ENCODE results near the gene ZNF521.

ZNF521 gene

DNA sequence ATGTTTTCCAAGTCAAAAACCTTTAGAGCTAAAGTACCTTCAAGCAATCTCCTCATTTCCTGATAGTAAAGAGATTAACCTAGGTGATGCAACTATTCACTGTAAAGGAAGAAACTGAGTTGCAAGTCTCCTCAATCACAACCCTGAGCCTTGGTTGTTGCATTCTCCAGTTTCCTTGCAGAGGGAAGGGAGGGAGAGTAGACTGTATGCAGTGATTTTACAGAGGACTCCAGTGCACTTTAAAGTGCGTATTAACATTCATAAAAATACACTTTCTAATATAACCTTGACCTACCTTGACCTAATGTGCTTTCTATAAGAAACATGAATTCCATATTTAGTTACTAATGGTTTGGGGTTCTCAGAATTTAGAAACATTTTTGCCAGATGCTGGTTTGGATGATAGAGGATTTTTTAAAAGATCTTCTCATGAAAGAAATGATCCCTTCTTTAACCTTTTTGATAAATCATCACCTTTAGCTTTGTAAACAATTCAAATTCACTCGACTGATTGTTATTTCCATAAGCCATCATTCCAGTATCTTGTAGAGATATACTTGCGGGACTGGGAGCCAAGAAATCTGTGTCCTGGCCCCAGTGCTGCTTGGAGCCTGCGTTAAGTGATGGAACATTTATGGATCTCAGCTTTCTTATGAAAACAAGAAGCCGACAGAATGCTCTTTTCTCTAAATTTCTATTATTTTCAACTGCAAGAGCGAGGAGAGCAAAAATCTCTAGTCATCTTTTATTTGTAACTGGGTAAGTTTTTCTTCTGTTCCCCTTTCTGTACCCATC is 228.3 kb downstream of the ZNF521 start:
- DNase-seq (ENCODE audit: low read depth) = no peak

DNA sequence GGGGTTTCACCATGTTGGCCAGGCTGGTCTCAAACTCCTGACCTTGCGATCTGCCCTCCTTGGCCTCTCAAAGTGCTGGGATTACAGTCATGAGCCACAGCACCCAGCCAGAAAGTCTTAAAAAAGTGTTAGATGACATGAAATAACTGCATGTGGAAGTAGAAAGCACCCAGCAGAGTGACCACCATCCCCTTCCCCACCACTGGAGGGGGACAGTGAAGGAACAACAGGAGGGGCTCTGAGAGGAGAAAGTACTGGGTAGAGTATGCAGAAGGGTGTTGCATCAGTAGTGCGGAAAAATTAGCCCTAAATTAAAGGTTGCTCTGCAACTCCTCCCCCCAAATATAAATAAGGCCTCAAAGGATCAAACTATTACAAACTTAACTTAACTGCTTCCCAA is 230.5 kb downstream of the ZNF521 start:
- no peak for DNase-seq (ENCODE audit: low read depth)

DNA sequence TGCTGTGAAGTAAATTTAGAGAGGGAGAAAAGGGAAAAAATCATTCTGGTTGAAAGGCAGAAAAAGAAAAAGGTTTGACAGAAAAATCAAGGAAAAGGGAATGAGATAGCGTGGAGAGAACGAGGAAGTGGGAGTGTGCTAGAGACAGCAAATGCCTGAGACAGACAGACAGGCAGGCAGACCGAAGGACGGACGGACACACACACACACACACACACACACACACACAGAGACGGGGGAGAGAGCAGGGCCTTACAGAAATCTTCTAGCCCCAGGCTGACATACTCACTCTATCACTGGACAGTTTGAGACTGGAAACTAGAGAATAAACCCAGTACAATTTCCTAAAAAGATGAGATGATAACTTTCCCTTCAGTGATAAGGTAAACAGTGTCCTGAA is 238.4 kb downstream of the ZNF521 start:
- no peak for DNase-seq (ENCODE audit: low read depth)

GRCh38 chr18:25112821-25113434 is 239.0 kb downstream of the ZNF521 start:
- no peak for DNase-seq (ENCODE audit: low read depth)

- DNase-seq (ENCODE audit: low read depth) = no peak
Observed at GRCh38 chr18:25111377-25112288, 240.3 kb downstream of the ZNF521 start.

DNA sequence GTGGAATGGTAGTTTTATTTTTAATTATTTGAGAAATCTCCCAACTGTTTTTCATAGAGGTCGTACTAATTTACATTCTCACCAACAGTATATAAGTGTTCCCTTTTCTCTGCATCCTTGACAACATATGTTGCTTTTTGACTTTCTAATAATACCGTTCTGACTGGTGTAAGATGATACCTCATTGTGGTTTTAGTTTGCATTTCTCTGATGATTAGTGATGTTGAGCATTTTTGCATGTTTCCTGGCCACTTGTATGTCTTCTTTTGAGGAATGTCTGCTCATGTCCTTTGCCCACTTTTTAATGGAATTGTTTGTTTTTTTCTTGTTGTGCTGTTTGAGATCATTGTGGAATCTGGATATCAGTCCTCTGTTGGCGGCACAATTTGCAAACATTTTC is 242.5 kb downstream of the ZNF521 start:
- DNase-seq (ENCODE audit: low read depth) = no peak

DNA sequence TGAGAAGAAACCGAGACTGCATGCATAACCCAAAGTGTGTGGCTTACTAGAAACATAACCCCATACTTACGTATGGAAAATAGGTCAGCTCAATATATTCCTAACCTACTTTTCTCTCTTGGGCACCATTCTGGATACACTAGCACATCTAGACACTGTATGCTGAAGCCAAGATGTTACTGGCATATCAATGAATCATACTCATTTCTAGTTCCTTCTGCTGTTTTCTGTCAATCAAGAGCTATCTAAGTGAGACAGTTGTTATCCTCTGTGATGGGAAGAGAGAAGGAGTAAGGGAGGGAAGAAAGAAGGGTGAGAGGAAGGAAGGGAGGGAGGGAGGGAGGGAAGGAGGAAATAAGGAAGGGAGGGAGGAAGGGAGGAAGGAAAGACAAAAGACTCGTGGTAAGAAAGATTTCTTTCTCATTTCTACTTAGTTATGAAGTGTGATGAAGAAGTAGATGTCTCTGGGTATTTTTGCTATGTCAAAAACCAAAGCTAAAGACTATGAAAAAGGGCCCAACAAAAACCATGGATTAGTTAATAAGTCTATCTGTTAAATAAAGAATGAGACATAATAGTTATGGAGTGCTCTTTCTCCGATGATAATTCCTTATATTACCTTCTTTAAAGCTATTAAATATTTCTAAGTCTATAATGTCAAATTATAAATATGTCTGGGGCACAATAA is 248.4 kb downstream of the ZNF521 start:
- DNase-seq (ENCODE audit: low read depth) = no peak

DNA sequence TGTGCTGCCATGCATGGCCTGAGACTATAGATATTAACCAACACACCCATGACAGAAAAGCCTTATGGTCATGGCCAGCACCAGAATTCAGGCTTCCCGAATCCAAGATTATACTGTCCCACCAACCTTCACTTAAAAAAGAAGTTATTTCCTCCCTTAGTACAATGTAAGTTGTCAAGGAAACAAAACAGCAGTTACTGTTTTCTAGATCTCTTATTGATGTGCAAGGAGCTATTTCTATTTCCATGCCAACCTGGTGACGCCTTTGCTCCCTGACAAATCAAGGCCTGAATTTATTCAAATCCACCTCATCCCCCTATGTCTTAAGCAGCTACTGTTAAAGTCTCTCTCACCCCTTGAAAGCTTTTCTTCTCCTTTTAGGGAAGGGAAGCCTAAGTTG is 249.3 kb downstream of the ZNF521 start:
- DNase-seq (ENCODE audit: low read depth) = no peak

GRCh38 chr18:25100418-25100817 is 251.5 kb downstream of the ZNF521 start:
- DNase-seq (ENCODE audit: low read depth) = no peak

DNA sequence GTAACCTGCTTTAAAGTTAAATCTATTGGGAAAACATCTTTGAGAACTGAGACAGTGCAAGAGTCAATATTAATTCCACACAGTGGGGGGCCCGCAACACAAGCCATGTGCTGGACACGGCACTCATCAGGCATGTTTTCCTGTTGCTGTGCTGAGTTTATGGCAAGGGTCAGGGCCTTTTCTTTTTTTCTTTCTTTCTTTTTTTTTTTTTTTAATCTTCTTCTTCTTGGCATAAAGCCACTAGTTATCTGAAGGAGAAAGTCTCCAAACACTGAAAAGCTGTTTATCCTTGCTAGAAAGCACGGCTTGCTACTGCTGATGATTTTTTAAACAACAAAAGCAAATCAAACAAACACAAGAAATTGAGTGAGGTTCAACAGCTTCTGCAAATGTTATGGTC is 252.1 kb downstream of the ZNF521 start:
- no peak for DNase-seq (ENCODE audit: low read depth)

- no peak for DNase-seq (ENCODE audit: low read depth)
Observed at GRCh38 chr18:25097569-25098056, 254.4 kb downstream of the ZNF521 start.

- DNase-seq (ENCODE audit: low read depth) = no peak
Observed at GRCh38 chr18:25097057-25097456, 254.9 kb downstream of the ZNF521 start.

- no peak for DNase-seq (ENCODE audit: low read depth)
Observed at GRCh38 chr18:25093141-25093540, 258.8 kb downstream of the ZNF521 start.

GRCh38 chr18:25089470-25089869 is 262.5 kb downstream of the ZNF521 start:
- DNase-seq (ENCODE audit: low read depth) = no peak

DNA sequence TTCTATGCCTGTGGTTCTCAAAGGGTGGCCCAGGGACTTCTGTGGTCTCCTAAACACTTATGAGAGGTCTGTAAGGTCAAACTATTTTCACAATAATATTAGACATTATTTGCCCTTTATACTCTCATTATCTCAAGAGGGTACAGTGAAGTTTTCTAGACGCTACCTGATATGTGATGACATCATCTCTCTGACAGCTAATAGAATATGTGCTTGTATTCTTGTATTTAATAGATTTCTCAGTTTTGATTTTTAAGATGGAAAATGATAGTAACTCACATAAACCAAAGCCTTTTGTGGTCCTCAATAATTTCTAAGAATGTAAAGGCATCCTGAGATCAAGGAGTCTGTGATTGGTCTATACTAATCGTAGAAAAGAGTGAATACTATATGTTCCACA is 265.1 kb downstream of the ZNF521 start:
- DNase-seq (ENCODE audit: low read depth) = no peak

GRCh38 chr18:25081001-25081400 is 271.0 kb downstream of the ZNF521 start:
- no peak for DNase-seq (ENCODE audit: low read depth)

DNA sequence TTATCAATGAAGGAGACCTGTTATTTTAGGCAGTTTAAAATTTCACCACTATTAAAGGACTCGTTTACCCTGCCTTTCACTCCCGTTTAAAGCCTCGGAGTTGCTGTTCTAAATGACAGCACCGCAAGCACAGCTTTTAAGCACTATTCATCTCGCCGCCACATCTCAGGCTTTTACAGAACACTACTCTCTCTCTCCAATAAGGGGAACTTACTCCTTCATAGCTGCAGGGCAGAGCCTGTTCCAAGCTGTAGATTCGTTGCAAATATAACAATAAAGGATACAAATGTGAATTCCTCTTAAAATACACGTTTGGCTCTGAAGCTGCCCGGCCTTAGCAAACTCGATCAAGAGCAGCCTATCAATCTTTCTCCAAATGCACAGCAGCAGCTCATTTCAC is 271.8 kb downstream of the ZNF521 start:
- no peak for DNase-seq (ENCODE audit: low read depth)

DNA sequence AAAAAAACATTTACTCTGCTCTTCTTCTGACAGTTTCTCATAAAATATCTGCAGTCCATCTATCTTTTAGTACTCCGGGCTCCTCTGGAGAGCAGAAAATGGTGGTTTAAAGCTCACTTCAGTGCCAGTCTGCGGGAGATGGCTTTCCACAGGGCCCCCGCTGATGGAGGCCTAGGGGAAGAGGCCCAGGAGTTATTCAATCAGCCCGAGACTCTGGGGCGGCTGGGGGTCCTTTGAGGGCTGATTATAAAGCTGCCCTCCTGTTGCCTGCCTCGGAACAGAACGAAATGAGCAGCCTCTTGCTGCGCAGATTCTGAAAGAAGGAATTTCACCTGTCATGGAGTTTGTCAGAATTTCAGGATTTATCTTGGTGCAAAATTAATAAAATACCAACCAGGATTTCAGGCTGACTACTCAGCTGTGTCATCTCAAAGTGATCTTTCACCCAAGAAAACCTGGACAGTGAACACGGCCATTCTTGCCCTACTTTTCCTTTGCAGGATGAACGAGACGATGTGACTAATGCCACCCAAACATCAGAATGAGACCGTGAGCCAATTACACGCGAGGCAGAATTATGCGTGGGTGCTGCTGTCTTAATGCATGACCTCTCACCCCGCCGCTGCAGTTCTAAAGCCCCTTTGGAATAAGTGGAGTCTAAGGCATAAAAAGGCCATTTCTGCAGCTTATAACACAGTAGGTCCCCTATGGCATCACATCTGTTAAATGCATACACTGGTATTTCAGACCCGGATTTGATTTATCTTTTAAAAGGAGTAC is 273.8 kb downstream of the ZNF521 start:
- DNase-seq (ENCODE audit: low read depth) = no peak

GRCh38 chr18:25077038-25077943 is 274.7 kb downstream of the ZNF521 start:
- DNase-seq (ENCODE audit: low read depth) = no peak

DNA sequence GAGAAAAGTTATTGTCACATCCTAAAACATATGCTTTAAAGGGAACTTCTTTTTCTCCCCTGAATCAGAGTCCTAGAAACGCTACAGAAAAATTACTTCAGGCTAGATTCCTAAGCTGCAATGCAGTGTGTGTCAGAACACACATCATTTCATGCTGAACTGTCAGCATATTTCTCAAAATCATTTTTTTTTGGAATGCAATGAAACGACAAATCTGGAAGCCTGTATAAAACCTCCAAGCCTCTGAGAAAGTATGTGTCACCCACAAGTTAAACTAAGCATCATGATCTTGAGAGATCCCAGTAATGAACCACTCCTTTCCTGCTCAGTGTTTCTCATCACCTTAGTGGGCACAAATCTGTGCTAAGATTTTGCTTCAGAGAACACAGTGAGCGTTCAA is 276.2 kb downstream of the ZNF521 start:
- no peak for DNase-seq (ENCODE audit: low read depth)
